ENCODE results near the gene ITGA7. TPM values are rescaled to one million over a fixed set of nuclear protein-coding genes. Genes with fewer than 3 reads are reported as not detected.

The ITGA7 gene
- total and polyA plus RNA-seq, 2 of the 8 experiments (the other 6 are each of a cell fraction or from before 2014, with no cell fraction given), result 57.6 to 86.1 TPM

DNA sequence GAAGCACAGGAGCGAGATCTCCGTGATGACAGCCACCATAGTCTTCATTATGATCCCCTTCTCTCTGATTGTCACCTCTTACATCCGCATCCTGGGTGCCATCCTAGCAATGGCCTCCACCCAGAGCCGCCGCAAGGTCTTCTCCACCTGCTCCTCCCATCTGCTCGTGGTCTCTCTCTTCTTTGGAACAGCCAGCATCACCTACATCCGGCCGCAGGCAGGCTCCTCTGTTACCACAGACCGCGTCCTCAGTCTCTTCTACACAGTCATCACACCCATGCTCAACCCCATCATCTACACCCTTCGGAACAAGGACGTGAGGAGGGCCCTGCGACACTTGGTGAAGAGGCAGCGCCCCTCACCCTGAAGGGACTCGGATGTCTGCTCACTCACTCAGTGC lies 70.2 kb downstream of the ITGA7 start:
- H3K4ac ChIP-seq (replicated peaks; ENCODE audit: insufficient read length, low read depth, low read length), result no peak overlapping the region
- no peak overlapping the region for H3K56ac ChIP-seq (replicated peaks; ENCODE audit: insufficient read length, low read depth, low read length)
- H2AK5ac ChIP-seq (ENCODE audit: low read depth, low read length), result no peak overlapping the region
- H3K9ac ChIP-seq (replicated peaks in 1 of 4; ENCODE audit: extremely low read depth in 1 of 4, low read depth in 3 of 4, low read length in 3 of 4), result no peak overlapping the region
- H2BK5ac ChIP-seq (ENCODE audit: low read depth, low read length), result no peak overlapping the region
- no peaks in the 10 kb centered on the region for H3K27me3 ChIP-seq (replicated peaks in 1 of 4; ENCODE audit: control insufficient read depth in 3 of 4, extremely low read depth in 1 of 4, insufficient read depth in 3 of 4, low read length in 3 of 4)
- H2AFZ ChIP-seq (ENCODE audit: low read length), result no peak overlapping the region
- no peak overlapping the region for H4K5ac ChIP-seq (ENCODE audit: insufficient read length, low read depth, low read length)
- POLR2A ChIA-PET (ENCODE audit: partially characterized antibody), result no interaction called here
- no peak overlapping the region for H2BK15ac ChIP-seq (ENCODE audit: low read length)
- H3K27ac ChIP-seq (ENCODE audit: low read depth, low read length), result no peak overlapping the region
- no peaks in the 10 kb centered on the region for H3K36me3 ChIP-seq (ENCODE audit: control insufficient read depth in 2 of 4, insufficient read depth in 4 of 4, low read length in 3 of 4)
- no peak overlapping the region for H4K91ac ChIP-seq (replicated peaks; ENCODE audit: insufficient read length, low read length)
- H3K79me2 ChIP-seq (ENCODE audit: control insufficient read depth in 1 of 2, insufficient read depth in 2 of 2, low read length in 2 of 2), result no peaks in the 10 kb centered on the region
- no peak overlapping the region for H3K18ac ChIP-seq (ENCODE audit: extremely low read depth, low read length)
- H4K8ac ChIP-seq (ENCODE audit: extremely low read depth, insufficient read depth, low read length), result peak overlapping the region; percentile 35
- H2BK12ac ChIP-seq (ENCODE audit: low read depth, low read length), result no peak overlapping the region
- H3K9me3 ChIP-seq (ENCODE audit: insufficient read depth in 2 of 2, low read depth in 1 of 2, low read length in 1 of 2), result no peaks in the 10 kb centered on the region; a peak in 1 of 4 replicates
- DNase-seq (ENCODE audit: low read depth in 1 of 2, low spot score in 2 of 2) (no peak), FAIRE-seq (no peak)
- no peak overlapping the region for H3K4me3 ChIP-seq (ENCODE audit: extremely low read depth in 1 of 4, insufficient read depth in 2 of 4, low read depth in 3 of 4, low read length in 4 of 4)
- H3K23me2 ChIP-seq (ENCODE audit: low read depth, low read length), result no peaks in the 10 kb centered on the region
- H3K4me2 ChIP-seq (ENCODE audit: insufficient read depth in 1 of 2, low read depth in 2 of 2, low read length in 2 of 2), result no peak overlapping the region
- H4K20me1 ChIP-seq (replicated peaks in 1 of 2; ENCODE audit: control insufficient read depth in 1 of 2, insufficient read depth in 2 of 2, low read length in 2 of 2), result no peaks in the 10 kb centered on the region
- H3K14ac ChIP-seq (ENCODE audit: insufficient read length), result no peak overlapping the region
- H3K79me1 ChIP-seq (ENCODE audit: low read depth, low read length), result no peaks in the 10 kb centered on the region
- CTCF ChIA-PET (ENCODE audit: partially characterized antibody), result interaction anchor here (1.8 to 1.9 kb wide), 2 partner anchors 8 to 19 kb away, joined by 5 to 13 read pairs; no protein-coding TSS in a partner anchor
- no peak overlapping the region for H3K23ac ChIP-seq (ENCODE audit: insufficient read length)
- H2BK20ac ChIP-seq (ENCODE audit: low read length), result no peak overlapping the region
- no peaks in the 10 kb centered on the region for H3K4me1 ChIP-seq (replicated peaks in 1 of 4; ENCODE audit: control insufficient read depth in 3 of 4, insufficient read depth in 4 of 4, low read length in 3 of 4)
- TF ChIP-seq JUND (IDR thresholded peaks at IDR 0.05; ENCODE audit: low read length) (no peak), SIN3A (conservative IDR thresholded peaks at IDR 0.05 in 1 of 2, IDR thresholded peaks at IDR 0.05 in 1 of 2; ENCODE audit: low read depth in 1 of 2, low read length in 2 of 2) (no peak), CHD1 (IDR thresholded peaks at IDR 0.05; ENCODE audit: low read depth, low read length) (no peak), SUZ12 (IDR thresholded peaks at IDR 0.05; ENCODE audit: low read length) (no peak), SP4 (IDR thresholded peaks at IDR 0.05; ENCODE audit: low read length) (no peak), EP300 (IDR thresholded peaks at IDR 0.05; ENCODE audit: borderline replicate concordance in 1 of 2, low read depth in 2 of 2, low read length in 2 of 2) (no peak), POLR2AphosphoS5 (IDR thresholded peaks at IDR 0.05; ENCODE audit: low read depth, low read length) (no peak), JUN (IDR thresholded peaks at IDR 0.05; ENCODE audit: low read depth, low read length) (no peak), TBP (IDR thresholded peaks at IDR 0.05; ENCODE audit: low read depth, low read length) (no peak), TEAD4 (IDR thresholded peaks at IDR 0.05; ENCODE audit: low read depth, low read length) (no peak)
- TF ChIP-seq, protein P1, sequence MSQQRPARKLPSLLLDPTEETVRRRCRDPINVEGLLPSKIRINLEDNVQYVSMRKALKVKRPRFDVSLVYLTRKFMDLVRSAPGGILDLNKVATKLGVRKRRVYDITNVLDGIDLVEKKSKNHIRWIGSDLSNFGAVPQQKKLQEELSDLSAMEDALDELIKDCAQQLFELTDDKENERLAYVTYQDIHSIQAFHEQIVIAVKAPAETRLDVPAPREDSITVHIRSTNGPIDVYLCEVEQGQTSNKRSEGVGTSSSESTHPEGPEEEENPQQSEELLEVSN (IDR thresholded peaks at IDR 0.05), result no peak
- no peak overlapping the region for H2BK120ac ChIP-seq (replicated peaks; ENCODE audit: low read depth, low read length)
- WGBS, 2 experiments (ENCODE audit: extremely low coverage in 1 of 2, insufficient coverage in 1 of 2, insufficient read length in 1 of 2, insufficient replicate concordance in 2 of 2, low coverage in 1 of 2, low lambda C conversion rate in 2 of 2, missing lambda C conversion rate in 1 of 2), result 89% methylated on average over 15 of the region's 15 CpGs; no CpG with 5 or more reads in 1 of the 2 experiments
